GM21737 (cell line): Measurements from ENCODE around the gene ARNT2.
"Not testable (repeated sequence)": the region's sequence is repeated elsewhere in the genome, so short reads cannot be mapped to it uniquely, and the experiment has no call there.

ENCODE experiments used
- ATAC-seq: cut with Tn5 transposase; IDR thresholded peaks from one replicate; pipeline ENCODE4 v1.9.1; 2021; ENCODE audit warnings: mild to moderate bottlenecking, moderate library complexity; ENCODE audit not compliant: unreplicated experiment

Gene ARNT2

DNA sequence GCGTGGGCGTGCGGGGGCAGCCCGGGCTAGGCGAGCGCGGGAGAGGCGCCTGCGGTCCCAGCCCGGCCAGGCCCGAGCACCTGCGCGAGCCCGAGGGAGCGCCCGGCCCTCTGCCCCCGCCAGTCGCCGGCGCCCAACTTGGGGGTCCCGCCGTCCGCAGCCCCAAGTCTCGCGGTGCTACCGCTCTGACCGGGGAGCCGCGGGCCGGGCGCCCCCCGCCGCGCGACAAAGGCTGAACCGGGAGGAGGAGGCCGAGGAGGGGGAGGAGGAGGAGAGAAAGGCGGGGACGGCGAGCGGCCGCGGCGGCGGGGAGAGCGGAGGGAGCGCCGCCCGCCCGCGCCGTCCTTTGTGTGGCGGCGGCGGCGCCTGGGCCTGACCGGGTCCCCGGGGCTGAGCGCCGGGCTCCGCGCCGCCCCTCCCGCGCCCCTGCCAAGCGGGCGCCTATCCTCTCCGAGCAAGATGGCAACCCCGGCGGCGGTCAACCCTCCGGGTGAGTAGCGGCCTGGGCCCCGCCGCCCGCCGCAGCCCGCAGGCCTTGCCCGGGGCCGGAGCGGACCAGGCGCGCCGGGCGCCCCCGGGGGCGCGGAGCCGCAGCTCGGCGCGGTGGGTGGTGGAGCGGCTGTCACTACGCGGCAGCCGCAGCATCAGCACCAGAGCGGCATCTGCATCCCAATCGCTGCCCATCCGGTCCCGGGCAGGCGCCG lies at the start of gene ARNT2:
Gene ARNT2 (plus strand): TSS at position 326 of the 704 bp plus-strand sequence. CDS start 134 bp downstream, at position 460.
- ATAC-seq, result no peak

DNA sequence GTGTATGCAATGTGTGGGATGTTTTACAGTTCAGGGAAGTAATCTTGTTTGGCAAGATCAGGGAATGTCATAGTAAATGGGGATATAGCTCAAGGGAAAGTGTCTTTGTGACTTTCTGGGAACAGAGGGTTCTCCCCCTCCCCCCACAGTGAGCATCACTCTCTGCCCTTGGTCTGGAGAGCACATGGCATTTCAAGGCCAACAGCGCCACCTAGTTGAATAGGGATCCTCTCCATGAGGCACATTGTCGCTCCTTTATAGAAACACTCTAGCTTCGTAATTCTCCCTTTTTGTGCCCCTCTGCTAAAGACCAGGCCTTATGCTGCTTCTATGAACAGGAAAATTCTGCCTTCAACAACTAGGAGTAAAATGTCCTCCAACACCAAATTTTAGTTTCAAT lies 37.1 kb upstream of the ARNT2 start:
- ATAC-seq, result no peak

DNA sequence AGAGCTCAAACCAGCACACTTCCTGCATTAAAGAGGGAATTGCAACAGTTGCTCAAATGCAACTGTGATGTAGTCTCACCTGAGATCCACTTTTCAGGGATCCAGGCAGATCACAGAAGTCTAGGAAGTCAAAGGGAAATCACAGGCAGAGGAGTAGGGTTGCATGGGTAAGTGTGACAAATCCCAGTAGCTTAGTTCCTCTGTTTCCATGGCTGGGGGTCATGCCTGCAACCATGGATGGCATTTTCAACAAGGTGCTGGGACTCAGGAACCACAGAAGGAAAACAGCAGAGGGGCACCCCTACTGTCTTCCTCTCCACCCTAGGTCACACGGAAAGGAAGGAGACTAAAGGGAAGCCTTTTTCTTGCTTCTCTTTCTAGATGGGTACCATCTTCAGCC lies 36.5 kb upstream of the ARNT2 start:
- ATAC-seq, result no peak

GRCh38 chr15:80371924-80372323 lies 32.3 kb upstream of the ARNT2 start:
- ATAC-seq, result no peak

DNA sequence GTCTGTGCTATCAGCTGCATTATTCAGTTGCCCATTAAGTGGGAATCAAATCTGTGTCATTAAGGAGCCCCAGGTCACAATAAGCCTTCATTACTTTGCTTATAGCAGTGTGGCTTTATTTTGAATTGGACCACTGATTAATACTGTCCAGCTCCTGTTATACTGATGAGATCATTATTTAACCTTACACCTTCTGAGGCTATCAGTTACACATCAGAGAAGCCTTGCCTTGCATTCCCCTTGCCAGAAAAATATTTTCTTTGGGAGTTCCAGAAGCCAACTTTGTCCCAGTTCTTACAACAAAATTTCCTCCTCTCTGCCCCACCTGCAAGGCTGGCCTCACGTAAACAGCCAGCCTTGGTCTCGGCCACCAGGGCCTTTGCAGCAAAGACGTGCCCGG lies 29.7 kb upstream of the ARNT2 start:
- no peak for ATAC-seq

- no peak for ATAC-seq
Observed at GRCh38 chr15:80375968-80376891, 28.0 kb upstream of the ARNT2 start.

DNA sequence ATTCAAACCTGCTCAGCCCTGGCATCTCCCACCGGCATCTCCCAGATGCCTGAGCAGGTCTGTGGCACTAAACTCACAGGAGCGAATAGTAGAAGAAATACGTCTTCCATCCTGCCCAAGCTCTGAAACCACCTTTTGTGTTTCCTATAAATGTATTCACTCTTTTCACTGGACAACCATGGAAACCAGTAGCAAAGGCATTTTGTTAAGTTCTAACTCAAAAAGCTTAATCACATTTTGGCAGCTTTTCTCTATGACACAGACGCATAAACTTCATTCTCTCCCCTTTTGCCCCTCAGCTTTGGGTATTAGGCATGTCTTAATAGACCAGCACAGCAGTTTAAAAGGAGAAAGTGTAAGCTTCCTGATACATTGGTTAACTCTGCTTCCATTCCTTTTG lies 24.5 kb upstream of the ARNT2 start:
- no peak for ATAC-seq

GRCh38 chr15:80380154-80380553 lies 24.0 kb upstream of the ARNT2 start:
- ATAC-seq, result no peak

DNA sequence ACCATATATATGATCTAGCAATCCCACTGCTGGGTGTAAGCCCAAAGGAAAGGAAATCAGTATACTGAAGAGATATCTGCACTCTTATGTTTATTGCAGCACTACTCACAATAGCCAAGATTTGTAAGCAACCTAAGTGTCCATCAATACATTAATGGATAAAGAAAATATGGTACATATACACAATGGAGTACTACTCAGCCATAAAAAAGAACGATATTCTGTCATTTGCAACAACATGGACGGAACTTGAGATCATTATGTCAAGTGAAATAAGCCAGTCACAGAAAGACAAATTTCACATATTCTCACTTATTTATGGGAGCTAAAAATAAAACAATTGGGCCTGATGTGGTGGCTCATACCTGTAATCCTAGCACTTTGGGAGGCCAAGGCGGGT lies 21.9 kb upstream of the ARNT2 start:
- ATAC-seq, result no peak

DNA sequence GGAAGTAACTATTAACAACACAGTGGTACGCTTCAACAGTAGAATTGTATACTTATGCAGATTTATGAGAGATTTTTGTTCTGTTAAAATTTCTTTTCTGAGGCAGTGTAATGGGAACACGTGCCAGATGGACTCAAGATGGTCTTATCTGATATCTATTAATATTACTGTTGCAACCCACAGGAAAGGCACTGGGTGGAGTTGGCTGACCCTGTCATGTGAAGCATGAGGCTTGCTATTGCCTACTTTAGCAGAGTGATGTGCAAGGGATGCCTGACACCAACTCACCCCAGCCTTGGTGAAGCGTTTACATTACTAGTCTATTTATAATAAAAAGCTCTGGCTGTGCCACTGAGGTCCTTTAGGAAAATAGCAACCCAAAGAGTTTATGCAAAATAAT lies 19.8 kb upstream of the ARNT2 start:
- no peak for ATAC-seq

- ATAC-seq, result no peak
Observed at GRCh38 chr15:80386151-80386550, 18.0 kb upstream of the ARNT2 start.

DNA sequence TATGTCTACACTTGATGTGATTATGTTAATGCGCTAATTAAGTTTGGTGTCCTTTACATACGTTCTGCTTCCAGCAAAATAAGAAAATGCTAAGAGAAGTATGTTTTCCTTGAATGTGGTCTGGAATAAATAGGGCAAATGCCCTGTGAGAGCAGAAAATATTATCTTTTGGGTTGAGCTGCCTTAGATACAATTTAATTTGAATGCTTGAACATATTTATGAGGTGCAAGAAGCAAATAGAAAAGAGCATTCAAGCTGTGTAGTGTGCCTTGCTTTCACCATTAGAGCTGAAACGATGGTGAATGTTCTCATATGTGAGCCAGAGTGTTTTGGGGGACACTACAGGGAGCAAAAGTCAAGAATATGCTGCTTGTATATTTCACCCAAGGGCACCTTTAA lies 15.9 kb upstream of the ARNT2 start:
- ATAC-seq, result no peak

GRCh38 chr15:80389370-80389769 lies 14.8 kb upstream of the ARNT2 start:
- no peak for ATAC-seq

DNA sequence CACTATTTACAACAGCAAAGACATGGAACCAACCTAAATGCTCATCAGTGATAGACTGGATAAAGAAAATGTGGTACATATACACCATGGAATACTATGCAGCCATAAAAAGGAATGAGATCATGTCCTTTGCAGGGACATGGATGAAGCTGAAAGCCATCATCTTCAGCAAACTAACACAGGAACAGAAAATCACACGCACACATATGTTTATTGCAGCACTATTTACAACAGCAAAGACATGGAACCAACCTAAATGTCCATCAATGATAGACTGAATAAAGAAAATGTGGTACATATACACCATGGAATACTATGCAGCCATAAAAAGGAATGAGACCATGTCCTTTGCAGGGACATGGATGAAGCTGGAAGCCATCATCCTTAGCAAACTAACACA lies 13.2 kb upstream of the ARNT2 start:
- ATAC-seq, result not testable (repeated sequence)

- ATAC-seq, result no peak
Observed at GRCh38 chr15:80395616-80396015, 8.6 kb upstream of the ARNT2 start.

DNA sequence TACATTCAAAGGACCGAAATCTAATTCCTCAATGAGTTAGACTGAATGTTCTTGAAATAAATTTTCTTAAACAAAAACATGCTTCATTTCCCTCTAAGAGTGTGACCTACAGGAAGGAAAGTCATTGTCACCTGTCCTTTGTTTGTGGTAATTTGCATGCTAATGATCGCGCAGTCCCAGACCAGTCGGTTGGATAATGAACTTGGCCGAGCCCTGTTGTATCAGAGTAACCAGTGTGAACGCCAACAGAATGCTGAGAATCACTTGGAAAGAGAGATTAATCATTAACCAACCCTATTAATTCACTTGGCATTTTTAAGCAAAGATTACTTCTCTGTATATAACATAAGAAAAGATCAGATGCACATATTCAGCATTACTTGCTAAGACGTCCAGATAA lies 8.1 kb upstream of the ARNT2 start:
- no peak for ATAC-seq

GRCh38 chr15:80399508-80399907 lies 4.7 kb upstream of the ARNT2 start:
- ATAC-seq, result no peak

DNA sequence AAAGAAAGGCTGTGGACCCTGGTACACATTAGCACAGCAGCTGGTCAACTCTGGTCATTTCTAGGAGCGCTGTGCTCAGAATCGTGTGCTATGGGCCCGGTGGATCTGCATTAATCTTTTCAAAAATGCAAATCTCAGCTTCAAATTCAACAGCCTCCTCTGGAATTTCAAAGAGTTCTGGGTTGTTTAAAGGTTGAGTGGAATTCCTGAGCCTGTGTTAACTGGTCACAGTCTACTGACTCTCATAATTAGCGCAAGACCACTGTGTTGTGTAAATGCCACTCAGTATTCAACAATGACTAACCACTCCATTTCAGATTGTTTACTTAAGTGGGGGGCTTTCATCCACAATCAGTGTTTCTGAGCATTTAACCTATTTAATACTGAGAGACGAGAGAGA lies 2.7 kb upstream of the ARNT2 start:
- no peak for ATAC-seq

DNA sequence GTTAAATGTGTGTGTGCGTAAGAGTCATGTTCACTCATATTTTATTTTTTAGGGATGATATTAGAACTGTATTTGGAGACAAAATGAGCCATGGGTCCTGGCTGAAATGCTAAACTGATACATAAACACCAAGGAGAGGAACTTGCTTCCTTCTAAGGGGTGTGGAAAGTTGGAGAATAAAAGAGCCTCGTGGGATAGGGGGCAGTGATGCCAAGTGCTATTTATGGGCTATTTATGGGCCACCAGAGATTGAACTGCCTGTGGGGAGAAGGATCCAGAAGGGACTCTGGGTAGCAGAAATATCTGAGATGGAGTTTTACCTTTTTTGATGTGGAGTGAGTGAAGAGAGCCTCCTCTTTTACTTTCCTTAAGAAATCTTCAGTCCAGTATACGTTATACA lies 1.8 kb upstream of the ARNT2 start:
- ATAC-seq, result no peak

DNA sequence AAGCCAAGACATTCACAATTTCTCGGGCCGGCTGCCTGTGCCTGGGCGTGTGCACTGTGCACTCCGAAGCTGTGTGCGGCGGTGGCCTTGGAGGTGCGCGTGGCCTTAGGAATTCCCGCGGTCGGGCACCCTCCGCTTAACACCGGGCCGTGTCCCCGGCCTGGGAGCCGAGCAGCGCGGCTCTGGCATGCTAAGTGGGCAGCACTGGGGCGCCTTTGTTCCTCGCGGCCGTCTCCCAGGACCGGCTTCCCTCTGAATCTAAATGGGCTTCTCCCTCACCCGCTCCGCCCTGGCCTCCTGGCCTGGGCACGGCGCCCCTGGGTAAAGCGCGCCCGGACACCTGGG lies 498 bp upstream of the ARNT2 start:
- ATAC-seq, result no peak

DNA sequence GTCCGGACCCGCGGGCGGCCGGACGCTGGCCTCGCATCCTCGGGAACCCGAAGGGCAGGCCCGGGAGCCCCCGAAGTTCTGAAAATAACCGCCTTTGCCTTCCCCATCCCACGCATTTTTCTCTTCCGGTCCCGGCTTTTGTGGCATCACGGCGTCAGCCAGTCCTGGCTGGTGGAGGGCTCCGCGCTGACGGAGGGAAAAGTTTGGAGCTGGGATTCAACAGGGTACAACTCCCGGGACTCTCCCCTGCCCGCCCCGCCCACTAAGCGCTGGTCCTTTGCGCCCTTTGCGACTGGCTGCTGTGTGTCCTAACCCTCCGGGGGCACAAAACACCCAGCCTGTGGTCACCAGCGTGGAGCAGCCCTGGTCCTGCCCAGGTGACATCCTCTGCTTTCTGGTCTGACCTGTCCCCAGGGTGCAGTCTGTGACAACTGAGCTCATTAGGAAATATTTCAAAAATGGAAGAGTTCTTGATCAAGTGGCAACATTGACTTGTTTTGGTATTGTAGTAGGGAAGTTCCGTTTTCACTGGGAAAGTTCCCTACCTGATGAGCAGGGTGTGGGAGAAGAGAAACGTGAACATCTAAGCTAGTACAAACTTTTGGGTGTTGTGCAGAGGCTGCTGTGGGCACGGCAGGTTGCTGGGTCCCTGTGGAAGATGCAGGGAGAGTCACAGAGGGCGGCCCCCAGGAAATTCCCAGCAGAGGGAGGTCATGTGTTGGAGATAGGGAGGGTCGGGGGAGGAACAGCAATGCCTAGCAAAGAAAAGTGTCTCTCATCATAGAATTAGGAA lies 775 bp downstream of the ARNT2 start:
- no peak for ATAC-seq

- ATAC-seq, result no peak
Observed at GRCh38 chr15:80405554-80405850, 1.3 kb downstream of the ARNT2 start.
